Fibroblast of peridontal ligament (primary cell): Measurements from ENCODE around the gene CLEC7A.

Experiments used
- DNase-seq: peaks from one replicate; pipeline ENCODE4 v3.0.0-alpha.2; 2010; ENCODE audit errors: extremely low read depth

CLEC7A gene

GRCh38 chr12:10130042-10130441 is at the start of gene CLEC7A:
CLEC7A (minus strand) TSS chr12:10130199; CDS start chr12:10130082, 117 bp downstream.
- DNase-seq = no peak

DNA sequence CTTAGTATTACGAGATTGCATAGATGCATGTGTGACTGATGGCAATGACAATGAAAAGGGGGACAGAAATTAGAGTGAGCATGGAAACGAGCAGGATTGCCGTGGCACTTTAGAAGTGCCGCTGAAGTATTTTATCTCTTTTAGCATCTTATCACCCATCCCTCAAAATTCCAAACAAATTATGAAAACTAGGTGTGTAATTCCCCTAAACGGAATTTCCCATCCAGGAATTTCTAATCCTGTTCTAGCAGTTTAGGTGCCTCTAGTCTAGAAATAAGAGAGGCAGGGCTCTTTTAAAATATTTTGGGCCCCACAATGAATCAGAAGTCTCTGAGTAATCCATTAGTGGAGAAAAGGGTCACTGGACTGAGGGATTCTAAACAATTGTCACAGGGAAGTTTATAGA is 49.8 kb upstream of the CLEC7A start:
- no peak for DNase-seq

DNA sequence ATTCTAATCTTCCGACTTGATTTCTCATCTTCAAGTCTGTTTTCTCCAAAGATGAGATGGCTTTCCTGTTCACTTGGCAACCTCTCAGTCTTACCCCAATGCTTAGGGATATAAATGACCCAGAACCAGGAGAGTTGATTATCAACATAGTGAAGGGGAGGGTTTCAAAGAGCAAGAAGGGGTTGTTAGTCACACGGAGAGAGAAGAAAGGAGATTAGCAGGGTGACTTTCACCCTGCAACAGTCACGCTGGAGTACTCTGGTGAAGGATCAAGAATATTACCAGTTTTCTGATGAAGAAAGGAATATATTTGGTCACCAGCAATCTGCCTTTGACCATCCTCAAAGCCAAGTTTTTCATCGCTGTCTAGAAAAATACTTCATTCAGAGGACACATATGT is 48.8 kb upstream of the CLEC7A start, which contains the start of gene TMEM52B:
TMEM52B (plus strand) TSS at position 212 of the 400 bp plus-strand sequence. CDS start 543 bp downstream, outside the sequence.
- DNase-seq = no peak

GRCh38 chr12:10175846-10176636 is 46.0 kb upstream of the CLEC7A start:
- DNase-seq = no peak

DNA sequence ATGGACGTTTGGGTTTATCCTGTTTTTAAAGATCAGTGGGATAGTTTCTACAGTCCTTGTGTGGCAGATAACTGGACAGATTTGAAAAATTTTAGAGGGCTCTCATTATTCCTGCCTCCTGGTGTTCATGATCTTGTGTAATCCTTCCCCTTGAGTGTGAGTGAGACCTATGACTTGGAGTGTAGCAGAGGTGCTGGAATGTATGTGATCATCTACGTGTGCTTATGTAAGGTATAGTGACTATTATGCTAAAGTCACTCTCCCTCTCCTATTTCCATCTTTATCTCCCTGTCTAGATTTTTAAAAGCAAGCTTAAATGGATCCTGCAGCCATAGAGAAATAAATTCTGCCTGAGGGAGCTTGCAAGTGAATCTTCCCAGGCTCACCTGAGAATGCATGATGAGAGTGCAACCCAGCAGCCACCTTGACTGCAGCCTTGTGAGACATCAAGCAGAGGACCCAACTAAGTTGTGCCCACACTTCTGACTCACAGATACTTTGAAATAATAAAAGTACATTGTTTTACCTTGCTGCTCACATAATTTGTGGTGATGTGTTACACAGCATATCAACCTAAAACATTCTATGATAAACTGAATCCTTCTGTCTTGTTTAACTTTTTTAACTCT is 45.1 kb upstream of the CLEC7A start:
- DNase-seq = no peak

GRCh38 chr12:10171973-10172728 is 42.2 kb upstream of the CLEC7A start, which contains the start of gene OLR1:
OLR1 (minus strand) TSS chr12:10172132; CDS start chr12:10172077, 55 bp downstream.
- DNase-seq = no peak

DNA sequence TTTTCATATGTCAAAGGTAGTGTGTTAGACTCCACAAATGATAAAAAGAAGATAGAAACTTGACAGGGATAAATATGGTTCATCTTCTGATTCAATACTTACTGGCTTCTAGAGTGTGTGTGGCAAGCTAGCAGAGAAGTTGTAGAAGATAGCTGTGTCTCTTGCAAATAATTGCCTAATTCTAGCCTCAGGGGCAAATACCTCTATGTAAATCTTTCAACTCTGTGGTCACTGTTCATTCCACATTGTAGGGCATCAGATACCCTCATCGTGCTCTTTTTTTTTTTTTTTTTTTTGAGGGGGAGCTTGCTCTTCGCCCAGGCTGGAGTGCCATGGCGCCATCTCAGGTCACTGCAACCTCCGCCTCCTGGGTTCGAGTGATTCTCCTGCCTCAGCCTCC is 40.2 kb upstream of the CLEC7A start:
- no peak for DNase-seq

- peak; percentile 54 for DNase-seq
These were observed 39.1 kb upstream of the CLEC7A start for GRCh38 chr12:10169104-10169503.

GRCh38 chr12:10167599-10167998 is 37.6 kb upstream of the CLEC7A start:
- DNase-seq = no peak

DNA sequence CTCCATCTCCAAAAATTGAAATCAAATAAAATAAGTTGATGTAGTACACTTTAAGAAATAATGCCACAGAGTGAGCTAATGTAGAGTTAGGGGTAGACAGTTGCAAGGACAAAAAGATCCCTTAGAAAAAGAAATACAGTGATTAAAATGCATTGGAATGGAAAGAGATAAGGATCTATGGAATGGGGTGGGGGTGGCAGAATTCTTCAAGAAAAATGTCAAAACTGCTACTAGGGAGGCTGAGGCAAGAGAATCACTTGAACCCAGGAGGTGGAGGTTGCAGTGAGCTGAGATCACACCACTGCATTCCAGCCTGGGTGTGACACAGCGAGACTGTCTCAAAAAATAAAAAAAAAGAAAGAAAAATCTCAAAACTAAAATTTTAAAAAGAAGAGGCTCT is 35.4 kb upstream of the CLEC7A start:
- no peak for DNase-seq

DNA sequence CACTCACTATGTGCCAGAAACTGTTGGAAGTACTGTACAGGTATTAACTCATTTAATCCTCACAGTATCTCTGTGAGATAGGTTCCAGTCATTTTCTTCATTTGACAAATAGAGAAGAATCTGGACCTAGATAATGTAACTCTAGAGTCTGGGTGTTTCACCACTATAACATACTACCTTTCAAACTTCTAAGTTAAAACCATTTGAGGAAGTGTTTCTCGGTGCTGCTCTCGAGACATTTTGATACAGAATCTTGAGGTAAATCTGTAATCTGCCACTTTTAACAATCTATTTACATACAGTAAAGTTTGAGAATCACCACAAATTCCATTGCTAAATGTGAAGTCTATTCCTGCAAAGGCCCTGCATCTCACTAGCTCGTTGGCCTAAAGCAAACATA is 33.1 kb upstream of the CLEC7A start:
- DNase-seq = no peak

DNA sequence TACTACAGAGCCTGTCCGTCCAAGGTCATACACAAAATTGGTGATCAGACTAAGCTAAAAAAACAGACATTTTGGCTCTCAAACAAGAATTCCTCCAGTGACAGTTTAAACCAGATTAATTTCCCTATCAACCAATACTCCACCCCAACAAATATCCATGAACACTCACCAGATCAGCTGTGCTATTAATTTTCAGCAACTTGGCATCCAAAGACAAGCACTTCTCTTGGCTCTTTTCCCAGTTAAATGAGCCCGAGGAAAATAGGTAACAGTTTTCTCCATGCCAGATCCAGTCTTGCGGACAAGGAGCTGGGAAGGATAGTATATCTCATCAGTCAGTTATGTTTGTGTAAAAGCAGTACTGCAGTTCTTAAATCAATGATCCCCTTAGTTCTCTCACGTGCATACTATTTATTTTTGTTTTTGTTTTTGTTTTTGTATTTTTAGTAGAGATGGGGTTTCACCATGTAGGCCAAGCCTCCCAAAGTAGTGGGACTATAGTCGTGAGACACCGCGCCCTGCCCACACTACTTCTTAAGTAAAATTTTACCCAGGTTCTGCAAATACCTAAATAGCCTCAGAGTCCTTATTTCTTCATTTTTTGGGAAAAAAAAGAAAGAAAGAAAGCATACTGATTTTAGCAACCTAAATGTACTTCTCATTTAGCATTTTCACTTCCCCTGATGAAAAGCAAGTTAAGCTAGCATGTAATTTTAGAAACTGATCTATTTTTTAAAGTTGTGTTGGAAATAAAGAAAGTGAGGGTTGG is 30.8 kb upstream of the CLEC7A start:
- DNase-seq = no peak

DNA sequence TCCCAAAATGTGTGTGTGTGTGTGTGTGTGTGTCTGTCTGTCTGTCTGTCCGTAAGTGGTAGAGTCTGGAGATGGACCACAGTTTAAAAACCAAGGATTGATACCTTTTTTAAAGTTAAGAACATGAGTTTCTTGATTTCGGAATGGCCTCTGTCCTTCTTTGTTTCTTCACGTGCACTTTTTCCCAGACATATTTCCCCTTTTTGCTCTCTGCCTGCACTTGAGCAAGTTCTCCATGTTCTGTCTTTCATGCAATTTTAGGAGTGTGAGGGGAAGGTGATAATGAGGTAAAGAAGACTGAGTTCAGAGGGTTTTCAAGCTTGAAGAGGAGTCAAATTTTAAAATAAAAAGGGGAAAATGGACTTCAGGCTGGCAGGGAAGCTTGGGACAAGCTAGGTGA is 29.3 kb upstream of the CLEC7A start:
- DNase-seq = no peak

DNA sequence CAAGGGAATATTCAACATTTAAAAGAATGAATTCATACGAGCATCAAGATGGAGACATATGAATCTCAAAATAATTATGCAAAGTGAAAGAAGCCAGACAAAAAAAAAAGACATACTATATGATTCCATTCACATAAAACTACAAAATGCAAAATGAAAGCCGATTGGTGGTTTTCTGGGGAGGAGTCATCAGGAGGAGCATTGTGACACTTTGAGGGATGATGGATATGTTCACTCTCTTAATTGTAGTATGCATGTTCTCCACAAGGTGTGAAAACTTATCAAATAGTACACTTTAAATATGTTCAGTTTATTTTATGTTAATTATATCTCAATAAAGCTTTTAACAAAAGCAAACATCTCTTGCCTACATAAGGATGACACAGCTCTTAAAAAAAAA is 28.4 kb upstream of the CLEC7A start:
- DNase-seq = no peak

DNA sequence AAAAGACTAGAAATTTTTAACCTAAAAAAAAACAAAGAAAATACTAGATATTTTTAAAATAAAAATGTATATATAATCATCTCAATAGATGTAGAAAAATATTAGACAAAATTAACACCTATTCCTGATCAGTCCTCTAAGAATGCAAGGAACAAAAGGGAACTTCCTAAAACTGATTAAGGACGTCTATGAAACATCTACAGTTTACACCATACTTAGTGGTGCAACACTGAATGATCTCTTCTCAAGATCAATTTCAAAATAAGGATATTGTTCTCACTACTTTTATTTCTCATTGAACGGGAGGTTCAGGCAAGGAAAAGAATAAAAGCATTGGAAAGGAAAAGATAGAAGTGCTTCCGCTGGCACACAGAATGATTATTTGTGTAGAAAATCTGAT is 26.0 kb upstream of the CLEC7A start:
- no peak for DNase-seq

DNA sequence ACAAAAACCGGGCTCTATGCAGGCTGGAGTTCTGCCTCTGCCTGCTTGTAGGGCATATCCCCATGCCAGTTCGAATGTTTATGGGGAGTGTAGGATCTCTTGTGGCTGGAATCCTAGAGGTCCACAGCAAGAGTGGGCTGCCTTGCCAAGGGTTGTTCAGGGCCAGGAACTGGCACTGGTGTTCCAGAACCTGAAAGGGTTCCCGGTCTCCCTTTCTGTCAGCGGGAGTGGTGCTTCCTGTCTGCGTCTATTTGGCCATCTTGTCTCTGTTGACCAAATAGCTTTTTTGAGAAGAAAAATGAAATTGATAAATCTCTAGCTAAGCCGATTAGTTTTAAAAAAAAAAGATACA is 24.1 kb upstream of the CLEC7A start:
- DNase-seq = no peak

GRCh38 chr12:10153271-10154144 is 23.5 kb upstream of the CLEC7A start:
- DNase-seq = peak; percentile 76

GRCh38 chr12:10151621-10152020 is 21.6 kb upstream of the CLEC7A start:
- no peak for DNase-seq

- DNase-seq = no peak
These were observed 17.9 kb upstream of the CLEC7A start for GRCh38 chr12:10147714-10148403.

DNA sequence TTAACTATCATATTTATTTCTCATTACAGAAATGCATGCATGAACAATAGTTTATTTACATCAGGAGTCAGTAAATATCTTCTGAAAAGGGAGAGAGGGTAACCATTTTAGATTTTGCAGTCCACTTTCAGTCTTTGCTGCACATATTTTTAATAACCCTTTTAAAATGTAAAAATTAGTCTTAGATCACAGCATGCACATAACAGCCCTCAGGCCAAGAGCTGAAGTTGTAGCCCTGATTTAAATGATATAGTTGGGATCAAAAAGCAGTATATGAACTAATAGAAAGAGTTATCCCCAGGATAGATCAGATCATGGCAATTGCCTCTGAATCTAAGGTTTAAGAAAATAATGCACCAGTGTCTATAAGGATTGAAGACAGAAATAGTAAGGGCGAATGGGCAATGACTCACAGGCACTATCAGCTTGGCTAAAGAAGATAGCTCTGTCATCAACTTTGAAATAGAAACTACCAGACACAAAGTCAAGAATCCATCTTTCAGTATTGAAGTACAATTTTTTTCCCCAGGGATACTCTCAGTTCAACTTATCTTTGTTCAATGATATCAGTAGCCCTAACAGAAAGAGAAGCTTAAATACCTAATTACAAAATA is 13.1 kb upstream of the CLEC7A start:
- no peak for DNase-seq
